Measurements from ENCODE around the gene CTNNAL1. TPM values are rescaled to one million over a fixed set of nuclear protein-coding genes. Genes with fewer than 3 reads are reported as not detected.

Gene CTNNAL1
- polyA plus RNA-seq, 2 donors, result 13.5 to 15.0 TPM

- peaks cover 0 to 3% of the 10 kb centered on the region in 2 donors for H3K9me3 ChIP-seq (ENCODE audit: control insufficient read depth in 2 of 2, insufficient read depth in 1 of 2, low read depth in 1 of 2, low read length in 1 of 2)
- no peaks in the 10 kb centered on the region for H3K4me1 ChIP-seq (ENCODE audit: control insufficient read depth in 2 of 2, insufficient read depth in 2 of 2, low read length in 1 of 2)
- 95 to 99% methylated on average over 4 of the region's 4 CpGs for WGBS, 2 donors
- no peaks in the 10 kb centered on the region for H3K27me3 ChIP-seq (ENCODE audit: control insufficient read depth in 1 of 2, insufficient read depth in 2 of 2, low read length in 2 of 2)
- H3K36me3 ChIP-seq (ENCODE audit: control insufficient read depth in 2 of 2, insufficient read depth in 2 of 2, low read length in 1 of 2), result no peaks in the 10 kb centered on the region
- H3K27ac ChIP-seq (ENCODE audit: low read depth in 2 of 2, low read length in 1 of 2), result no peak overlapping the region
- no peak overlapping the region for H3K4me3 ChIP-seq (ENCODE audit: low read depth in 1 of 2, low read length in 2 of 2)
Measured at GRCh38 chr9:109002141-109002540, 11.2 kb downstream of the CTNNAL1 start.

GRCh38 chr9:109001275-109001676, 12.0 kb downstream of the CTNNAL1 start:
- H3K9me3 ChIP-seq (ENCODE audit: control insufficient read depth in 2 of 2, insufficient read depth in 1 of 2, low read depth in 1 of 2, low read length in 1 of 2), result peaks cover 0 to 3% of the 10 kb centered on the region in 2 donors
- no peaks in the 10 kb centered on the region for H3K4me1 ChIP-seq (ENCODE audit: control insufficient read depth in 2 of 2, insufficient read depth in 2 of 2, low read length in 1 of 2)
- H3K4me3 ChIP-seq (ENCODE audit: low read depth in 1 of 2, low read length in 2 of 2), result no peak overlapping the region
- WGBS, 2 donors, result 80 to 88% methylated on average over 1 of the region's 1 CpG
- H3K27me3 ChIP-seq (ENCODE audit: control insufficient read depth in 1 of 2, insufficient read depth in 2 of 2, low read length in 2 of 2), result no peaks in the 10 kb centered on the region
- H3K36me3 ChIP-seq (ENCODE audit: control insufficient read depth in 2 of 2, insufficient read depth in 2 of 2, low read length in 1 of 2), result no peaks in the 10 kb centered on the region
- H3K27ac ChIP-seq (ENCODE audit: low read depth in 2 of 2, low read length in 1 of 2), result no peak overlapping the region

GRCh38 chr9:108997112-108997511, 16.2 kb downstream of the CTNNAL1 start:
- Histone ChIP-seq H3K9me3 (ENCODE audit: control insufficient read depth in 2 of 2, insufficient read depth in 1 of 2, low read depth in 1 of 2, low read length in 1 of 2) (no peaks in the 10 kb centered on the region), H3K27ac (ENCODE audit: low read depth in 2 of 2, low read length in 1 of 2) (no peak overlapping the region), H3K4me3 (ENCODE audit: low read depth in 1 of 2, low read length in 2 of 2) (no peak overlapping the region), H3K4me1 (ENCODE audit: control insufficient read depth in 2 of 2, insufficient read depth in 2 of 2, low read length in 1 of 2) (peaks cover 0 to 4% of the 10 kb centered on the region in 2 donors), H3K27me3 (ENCODE audit: control insufficient read depth in 1 of 2, insufficient read depth in 2 of 2, low read length in 2 of 2) (no peaks in the 10 kb centered on the region), H3K36me3 (ENCODE audit: control insufficient read depth in 2 of 2, insufficient read depth in 2 of 2, low read length in 1 of 2) (no peaks in the 10 kb centered on the region)
- 52 to 62% methylated on average over 1 of the region's 1 CpG for WGBS, 2 donors

GRCh38 chr9:108996643-108997042, 16.7 kb downstream of the CTNNAL1 start:
- no peaks in the 10 kb centered on the region for H3K36me3 ChIP-seq (ENCODE audit: control insufficient read depth in 2 of 2, insufficient read depth in 2 of 2, low read length in 1 of 2)
- no peak overlapping the region for H3K27ac ChIP-seq (ENCODE audit: low read depth in 2 of 2, low read length in 1 of 2)
- WGBS, 2 donors, result 22 to 26% methylated on average over 1 of the region's 1 CpG
- H3K4me3 ChIP-seq (ENCODE audit: low read depth in 1 of 2, low read length in 2 of 2), result no peak overlapping the region
- no peaks in the 10 kb centered on the region for H3K27me3 ChIP-seq (ENCODE audit: control insufficient read depth in 1 of 2, insufficient read depth in 2 of 2, low read length in 2 of 2)
- H3K4me1 ChIP-seq (ENCODE audit: control insufficient read depth in 2 of 2, insufficient read depth in 2 of 2, low read length in 1 of 2), result peaks cover 0 to 4% of the 10 kb centered on the region in 2 donors
- H3K9me3 ChIP-seq (ENCODE audit: control insufficient read depth in 2 of 2, insufficient read depth in 1 of 2, low read depth in 1 of 2, low read length in 1 of 2), result no peaks in the 10 kb centered on the region

GRCh38 chr9:108994695-108995094, 18.6 kb downstream of the CTNNAL1 start:
- no peak overlapping the region for H3K4me3 ChIP-seq (ENCODE audit: low read depth in 1 of 2, low read length in 2 of 2)
- H3K4me1 ChIP-seq (ENCODE audit: control insufficient read depth in 2 of 2, insufficient read depth in 2 of 2, low read length in 1 of 2), result peaks cover 0 to 4% of the 10 kb centered on the region in 2 donors
- H3K27me3 ChIP-seq (ENCODE audit: control insufficient read depth in 1 of 2, insufficient read depth in 2 of 2, low read length in 2 of 2), result no peaks in the 10 kb centered on the region
- H3K36me3 ChIP-seq (ENCODE audit: control insufficient read depth in 2 of 2, insufficient read depth in 2 of 2, low read length in 1 of 2), result no peaks in the 10 kb centered on the region
- no peaks in the 10 kb centered on the region for H3K9me3 ChIP-seq (ENCODE audit: control insufficient read depth in 2 of 2, insufficient read depth in 1 of 2, low read depth in 1 of 2, low read length in 1 of 2)
- peak overlapping the region in 1 of 2 donors; percentile 51 for H3K27ac ChIP-seq (ENCODE audit: low read depth in 2 of 2, low read length in 1 of 2)
- 46 to 68% methylated on average over 2 of the region's 2 CpGs for WGBS, 2 donors

- no peaks in the 10 kb centered on the region for H3K27me3 ChIP-seq (ENCODE audit: control insufficient read depth in 1 of 2, insufficient read depth in 2 of 2, low read length in 2 of 2)
- H3K36me3 ChIP-seq (ENCODE audit: control insufficient read depth in 2 of 2, insufficient read depth in 2 of 2, low read length in 1 of 2), result no peaks in the 10 kb centered on the region
- 56 to 62% methylated on average over 5 of the region's 5 CpGs for WGBS, 2 donors
- H3K4me1 ChIP-seq (ENCODE audit: control insufficient read depth in 2 of 2, insufficient read depth in 2 of 2, low read length in 1 of 2), result peaks cover 0 to 4% of the 10 kb centered on the region in 2 donors
- no peaks in the 10 kb centered on the region for H3K9me3 ChIP-seq (ENCODE audit: control insufficient read depth in 2 of 2, insufficient read depth in 1 of 2, low read depth in 1 of 2, low read length in 1 of 2)
- no peak overlapping the region for H3K27ac ChIP-seq (ENCODE audit: low read depth in 2 of 2, low read length in 1 of 2)
- H3K4me3 ChIP-seq (ENCODE audit: low read depth in 1 of 2, low read length in 2 of 2), result no peak overlapping the region
Measured at GRCh38 chr9:108991479-108991878, 21.8 kb downstream of the CTNNAL1 start.

GRCh38 chr9:108983885-108984284, 29.4 kb downstream of the CTNNAL1 start:
- peaks cover 0 to 2% of the 10 kb centered on the region in 2 donors for H3K36me3 ChIP-seq (ENCODE audit: control insufficient read depth in 2 of 2, insufficient read depth in 2 of 2, low read length in 1 of 2)
- no peak overlapping the region for H3K27ac ChIP-seq (ENCODE audit: low read depth in 2 of 2, low read length in 1 of 2)
- no peaks in the 10 kb centered on the region for H3K27me3 ChIP-seq (ENCODE audit: control insufficient read depth in 1 of 2, insufficient read depth in 2 of 2, low read length in 2 of 2)
- H3K9me3 ChIP-seq (ENCODE audit: control insufficient read depth in 2 of 2, insufficient read depth in 1 of 2, low read depth in 1 of 2, low read length in 1 of 2), result no peaks in the 10 kb centered on the region
- no peaks in the 10 kb centered on the region for H3K4me1 ChIP-seq (ENCODE audit: control insufficient read depth in 2 of 2, insufficient read depth in 2 of 2, low read length in 1 of 2)
- no peak overlapping the region for H3K4me3 ChIP-seq (ENCODE audit: low read depth in 1 of 2, low read length in 2 of 2)

GRCh38 chr9:108980893-108981292, 32.4 kb downstream of the CTNNAL1 start:
- Histone ChIP-seq H3K4me3 (ENCODE audit: low read depth in 1 of 2, low read length in 2 of 2) (no peak overlapping the region), H3K9me3 (ENCODE audit: control insufficient read depth in 2 of 2, insufficient read depth in 1 of 2, low read depth in 1 of 2, low read length in 1 of 2) (no peaks in the 10 kb centered on the region), H3K36me3 (ENCODE audit: control insufficient read depth in 2 of 2, insufficient read depth in 2 of 2, low read length in 1 of 2) (peaks cover 0 to 2% of the 10 kb centered on the region in 2 donors), H3K27ac (ENCODE audit: low read depth in 2 of 2, low read length in 1 of 2) (no peak overlapping the region), H3K27me3 (ENCODE audit: control insufficient read depth in 1 of 2, insufficient read depth in 2 of 2, low read length in 2 of 2) (no peaks in the 10 kb centered on the region), H3K4me1 (ENCODE audit: control insufficient read depth in 2 of 2, insufficient read depth in 2 of 2, low read length in 1 of 2) (no peaks in the 10 kb centered on the region)
- 90 to 95% methylated on average over 2 of the region's 2 CpGs for WGBS, 2 donors

GRCh38 chr9:108978205-108978604, 35.1 kb downstream of the CTNNAL1 start:
- no peaks in the 10 kb centered on the region for H3K9me3 ChIP-seq (ENCODE audit: control insufficient read depth in 2 of 2, insufficient read depth in 1 of 2, low read depth in 1 of 2, low read length in 1 of 2)

GRCh38 chr9:108973895-108974294, 39.4 kb downstream of the CTNNAL1 start:
- WGBS, 2 donors, result 56 to 63% methylated on average over 5 of the region's 5 CpGs
- no peaks in the 10 kb centered on the region for H3K27me3 ChIP-seq (ENCODE audit: control insufficient read depth in 1 of 2, insufficient read depth in 2 of 2, low read length in 2 of 2)
- H3K4me1 ChIP-seq (ENCODE audit: control insufficient read depth in 2 of 2, insufficient read depth in 2 of 2, low read length in 1 of 2), result no peaks in the 10 kb centered on the region
- no peak overlapping the region for H3K27ac ChIP-seq (ENCODE audit: low read depth in 2 of 2, low read length in 1 of 2)
- H3K36me3 ChIP-seq (ENCODE audit: control insufficient read depth in 2 of 2, insufficient read depth in 2 of 2, low read length in 1 of 2), result no peaks in the 10 kb centered on the region
- no peak overlapping the region for H3K4me3 ChIP-seq (ENCODE audit: low read depth in 1 of 2, low read length in 2 of 2)
- no peaks in the 10 kb centered on the region for H3K9me3 ChIP-seq (ENCODE audit: control insufficient read depth in 2 of 2, insufficient read depth in 1 of 2, low read depth in 1 of 2, low read length in 1 of 2)

More at GRCh38 chr9:108978205-108978604, 35.1 kb downstream of the CTNNAL1 start:
- Histone ChIP-seq H3K4me1 (ENCODE audit: control insufficient read depth in 2 of 2, insufficient read depth in 2 of 2, low read length in 1 of 2) (no peaks in the 10 kb centered on the region), H3K4me3 (ENCODE audit: low read depth in 1 of 2, low read length in 2 of 2) (no peak overlapping the region), H3K27me3 (ENCODE audit: control insufficient read depth in 1 of 2, insufficient read depth in 2 of 2, low read length in 2 of 2) (no peaks in the 10 kb centered on the region), H3K27ac (ENCODE audit: low read depth in 2 of 2, low read length in 1 of 2) (peak overlapping the region in 1 of 2 donors; percentile 10), H3K36me3 (ENCODE audit: control insufficient read depth in 2 of 2, insufficient read depth in 2 of 2, low read length in 1 of 2) (peaks cover 0 to 2% of the 10 kb centered on the region in 2 donors)
- 10 to 26% methylated on average over 1 of the region's 1 CpG for WGBS, 2 donors

Data from esophagus (tissue), 2 donors.